Measurements from ENCODE around the gene IQGAP2. TPM values are rescaled to one million over a fixed set of nuclear protein-coding genes. Genes with fewer than 3 reads are reported as not detected.

IQGAP2 gene
- total RNA-seq, 1 donor from 2014 or later: not detected

DNA sequence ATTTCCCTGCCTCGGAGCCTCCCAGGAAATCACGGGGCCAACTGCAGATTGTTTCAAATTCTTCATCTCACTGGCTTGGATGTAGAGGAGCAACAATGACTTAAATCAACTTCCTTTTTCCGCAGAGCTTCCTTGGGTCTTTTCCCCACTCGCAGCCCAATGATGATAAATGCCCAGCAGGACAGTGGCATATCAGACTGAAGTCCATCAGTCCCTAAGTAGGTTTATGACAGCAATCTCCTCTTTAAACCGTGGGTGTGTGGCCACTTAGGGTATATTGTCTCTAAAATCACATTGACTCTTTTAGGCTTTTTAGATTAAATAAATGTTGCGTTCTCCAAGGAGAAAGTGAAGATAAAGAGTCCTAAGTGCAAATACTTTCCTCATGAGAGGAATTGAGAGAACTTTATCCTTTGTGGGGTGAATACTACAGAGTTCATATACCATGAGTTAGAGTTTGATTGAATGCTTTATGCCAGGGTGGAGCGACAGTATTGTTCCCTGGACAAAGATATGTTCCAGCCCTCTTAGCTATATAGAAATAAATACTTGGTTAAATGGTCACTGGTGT lies 59.1 kb downstream of the IQGAP2 start:
- no peak for TF ChIP-seq CTCF (IDR thresholded peaks at IDR 0.05; ENCODE audit: insufficient read depth, low read length, severe bottlenecking)
- Histone ChIP-seq H3K27me3 (ENCODE audit: control insufficient read depth, insufficient read depth, low read length) (no peaks in the 10 kb centered on the region), H3K36me3 (ENCODE audit: control insufficient read depth, insufficient read depth, low read length) (no peaks in the 10 kb centered on the region), H3K4me3 (ENCODE audit: low read depth, low read length) (no peak overlapping the region)
- FAIRE-seq: no peak
- DNase-seq (ENCODE audit: low read depth): no peak

DNA sequence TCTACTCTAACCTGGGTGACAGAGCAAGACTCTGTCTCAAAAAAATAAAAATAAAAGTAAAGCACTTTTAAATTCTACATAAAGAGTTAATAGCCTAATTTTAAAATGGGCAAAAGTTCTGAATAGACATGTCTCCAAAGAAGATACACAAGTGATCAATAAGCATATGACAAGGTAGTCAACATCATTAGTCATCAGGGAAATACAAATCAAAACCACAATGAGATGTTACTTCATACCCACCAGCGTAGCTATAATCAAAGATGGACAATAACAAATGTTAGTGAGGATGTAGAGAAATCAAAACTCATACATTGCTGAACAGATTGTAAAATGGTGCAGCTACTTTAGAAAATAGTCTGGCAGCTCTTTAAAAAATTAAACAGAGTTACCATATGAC lies 64.1 kb downstream of the IQGAP2 start:
- DNase-seq (ENCODE audit: low read depth) (no peak), FAIRE-seq (no peak)
- TF ChIP-seq CTCF (IDR thresholded peaks at IDR 0.05; ENCODE audit: insufficient read depth, low read length, severe bottlenecking): no peak
- no peaks in the 10 kb centered on the region for H3K36me3 ChIP-seq (ENCODE audit: control insufficient read depth, insufficient read depth, low read length)
- no peak overlapping the region for H3K4me3 ChIP-seq (ENCODE audit: low read depth, low read length)
- no peaks in the 10 kb centered on the region for H3K27me3 ChIP-seq (ENCODE audit: control insufficient read depth, insufficient read depth, low read length)

GRCh38 chr5:76468635-76469425 lies 65.7 kb downstream of the IQGAP2 start:
- TF ChIP-seq CTCF (IDR thresholded peaks at IDR 0.05; ENCODE audit: insufficient read depth, low read length, severe bottlenecking): no peak
- H3K27me3 ChIP-seq (ENCODE audit: control insufficient read depth, insufficient read depth, low read length): no peaks in the 10 kb centered on the region
- DNase-seq (ENCODE audit: low read depth) (peak; percentile 10), FAIRE-seq (peak; percentile 13)
- no peaks in the 10 kb centered on the region for H3K36me3 ChIP-seq (ENCODE audit: control insufficient read depth, insufficient read depth, low read length)
- H3K4me3 ChIP-seq (ENCODE audit: low read depth, low read length): no peak overlapping the region

- H3K36me3 ChIP-seq (ENCODE audit: control insufficient read depth, insufficient read depth, low read length): no peaks in the 10 kb centered on the region
- no peak overlapping the region for H3K4me3 ChIP-seq (ENCODE audit: low read depth, low read length)
- H3K27me3 ChIP-seq (ENCODE audit: control insufficient read depth, insufficient read depth, low read length): no peaks in the 10 kb centered on the region
- FAIRE-seq (no peak), DNase-seq (ENCODE audit: low read depth) (no peak)
- no peak for TF ChIP-seq CTCF (IDR thresholded peaks at IDR 0.05; ENCODE audit: insufficient read depth, low read length, severe bottlenecking)
Observed at GRCh38 chr5:76469656-76470290, 66.7 kb downstream of the IQGAP2 start.

DNA sequence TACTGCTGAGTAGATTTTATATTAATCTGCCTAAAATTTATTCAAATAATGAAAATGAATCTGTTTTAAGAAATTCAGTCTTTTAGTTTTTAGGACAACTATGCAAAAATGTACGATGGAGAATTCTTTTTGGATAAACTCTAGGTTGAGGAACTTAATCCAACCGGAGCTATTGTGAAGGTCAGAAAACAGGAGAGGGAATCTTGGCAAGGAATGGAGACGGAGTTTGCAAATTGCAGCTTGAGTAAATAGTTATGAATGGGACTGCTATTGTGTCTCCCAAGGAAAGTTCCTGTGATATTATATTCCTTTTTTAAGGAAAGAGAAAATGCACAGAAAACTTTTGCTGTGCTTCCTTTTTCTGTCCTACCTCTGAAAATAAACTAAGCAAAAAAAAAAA lies 67.9 kb downstream of the IQGAP2 start:
- TF ChIP-seq CTCF (IDR thresholded peaks at IDR 0.05; ENCODE audit: insufficient read depth, low read length, severe bottlenecking): no peak
- no peaks in the 10 kb centered on the region for H3K27me3 ChIP-seq (ENCODE audit: control insufficient read depth, insufficient read depth, low read length)
- FAIRE-seq (no peak), DNase-seq (ENCODE audit: low read depth) (no peak)
- no peak overlapping the region for H3K4me3 ChIP-seq (ENCODE audit: low read depth, low read length)
- H3K36me3 ChIP-seq (ENCODE audit: control insufficient read depth, insufficient read depth, low read length): no peaks in the 10 kb centered on the region
